ENCODE measurements around the gene PRRX1.

The PRRX1 gene

DNA sequence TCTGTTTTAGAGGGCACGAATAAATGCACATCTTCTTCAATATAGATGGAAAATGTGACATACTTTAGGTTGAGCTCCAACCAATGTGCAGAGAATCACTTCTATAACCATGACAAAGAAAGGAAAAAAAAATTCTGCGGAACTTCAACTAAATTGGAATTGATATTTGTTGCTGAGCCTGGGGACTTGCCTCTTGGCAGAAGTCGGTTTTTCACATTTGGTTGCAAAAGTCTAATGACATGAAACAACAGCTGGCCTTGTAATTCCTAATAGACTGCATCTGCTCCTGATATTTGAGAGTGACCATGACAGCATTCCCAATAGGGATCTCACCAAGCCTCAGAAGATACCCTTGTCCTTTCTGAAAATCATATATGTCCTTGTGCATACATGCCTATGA lies 112.8 kb downstream of the PRRX1 start:
- no peak for DNase-seq
